K562 (cell line): ENCODE measurements around the gene CCDC137.

ENCODE experiments used
- CHD1 ChIP-seq: fragments of 200-600 bp; sonication (generic); IDR thresholded peaks from one replicate; pipeline ENCODE4 v1.6.1; 2012; ENCODE audit warnings: mild to moderate bottlenecking, moderate library complexity, low read length, inconsistent platforms
- ETS1 ChIP-seq: conservative IDR thresholded peaks from 2 replicates; pipeline ENCODE4 v1.6.1; 2011; ENCODE audit warnings: low read depth, mild to moderate bottlenecking, low read length; ENCODE audit not compliant: control insufficient read depth
- FOXO4 ChIP-seq: fragments of 450-650 bp; formaldehyde crosslinking; IDR thresholded peaks from 2 replicates; pipeline ENCODE4 v1.4.0; 2020; ENCODE audit warnings: mild to moderate bottlenecking, moderate library complexity
- JUND ChIP-seq, 2 experiments: IDR thresholded peaks; 2 replicates in 1 of 2; 3 replicates in 1 of 2; pipeline ENCODE4 v1.6.1; 2011; ENCODE audit warnings: borderline replicate concordance in 2 of 2, low read depth in 2 of 2, low read length in 2 of 2, improper control_type of control experiment in 1 of 2, missing biosample characterization in 1 of 2, missing genetic modification characterization in 1 of 2, missing genetic modification reagents in 1 of 2
- KAT7 ChIP-seq: sonication (generic); formaldehyde crosslinking; IDR thresholded peaks from 2 replicates; pipeline ENCODE4 v1.8.0; 2022; ENCODE audit warnings: missing genetic modification reagents, mild to moderate bottlenecking, borderline replicate concordance
- NELFE ChIP-seq: IDR thresholded peaks from 2 replicates; pipeline ENCODE4 v1.6.1; 2011; ENCODE audit warnings: mild to moderate bottlenecking; ENCODE audit not compliant: insufficient read depth, insufficient read length
- ZBTB7A ChIP-seq: IDR thresholded peaks from 2 replicates; pipeline ENCODE4 v1.6.1; 2011; ENCODE audit warnings: low read depth, mild to moderate bottlenecking, low read length, moderate library complexity, borderline replicate concordance; ENCODE audit not compliant: control insufficient read depth

GRCh38 chr17:81715107-81715871 lies 48.8 kb downstream of the CCDC137 start:
- TF ChIP-seq FOXO4 (CRISPR knock-in tag) (no peak), JUND (IDR thresholded peaks at IDR 0.05; ENCODE audit: borderline replicate concordance, low read depth, low read length) (no peak), JUND (tag; IDR thresholded peaks at IDR 0.05; ENCODE audit: borderline replicate concordance, low read depth, low read length) (no peak), KAT7 (CRISPR knock-in tag) (no peak), CHD1 (no peak), ETS1 (no peak), NELFE (no peak), ZBTB7A (no peak)
